ENCODE results near the gene C11orf97.
"Not testable (repeated sequence)": the region's sequence is repeated elsewhere in the genome, so short reads cannot be mapped to it uniquely, and the experiment has no call there.

C11orf97 gene

DNA sequence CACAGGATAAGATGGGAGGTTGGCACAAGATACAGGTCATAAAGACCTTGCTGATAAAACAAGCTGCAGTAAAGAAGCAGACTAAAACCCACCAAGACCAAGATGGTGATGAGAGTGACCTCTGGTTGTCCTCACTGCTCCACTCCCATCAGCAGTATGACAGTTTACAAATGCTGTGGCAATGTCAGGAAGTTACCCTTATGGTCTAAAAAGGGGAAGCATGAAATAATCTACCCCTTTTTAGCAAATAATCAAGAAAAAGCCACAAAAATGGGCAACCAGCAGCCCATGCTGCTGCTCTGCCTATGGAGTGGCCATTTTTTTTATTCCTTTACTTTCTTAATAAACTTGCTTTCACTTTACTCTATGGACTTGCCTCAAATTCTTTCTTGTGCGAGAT is 46.2 kb downstream of the C11orf97 start:
- DNase-seq, result no peak

- no peak for DNase-seq
Observed at GRCh38 chr11:94558932-94559331, 46.7 kb downstream of the C11orf97 start.

GRCh38 chr11:94559361-94559760 is 47.1 kb downstream of the C11orf97 start:
- no peak for DNase-seq

DNA sequence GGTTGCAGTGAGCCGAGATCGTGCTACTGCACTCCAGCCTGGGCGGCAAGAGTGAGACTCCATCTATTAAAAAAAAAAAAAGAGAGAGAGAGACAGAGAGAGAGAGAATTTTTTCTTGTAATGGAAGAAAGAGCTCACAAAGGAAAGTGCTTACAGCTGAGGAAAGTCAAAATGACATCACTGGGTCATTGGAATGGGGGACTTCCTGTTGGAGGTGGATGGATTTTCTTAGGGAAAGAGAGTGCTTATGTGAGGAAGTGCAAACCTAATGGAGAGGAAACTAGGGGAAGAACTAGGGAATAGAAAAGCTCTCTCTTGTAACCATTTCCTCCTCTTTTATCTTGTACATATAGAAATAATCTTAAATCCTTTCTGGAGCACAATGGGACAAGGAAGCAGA is 48.6 kb downstream of the C11orf97 start:
- no peak for DNase-seq

GRCh38 chr11:94563176-94563847 is 51.1 kb downstream of the C11orf97 start:
- DNase-seq, result peak in 1 of 2 experiments; percentile 58

DNA sequence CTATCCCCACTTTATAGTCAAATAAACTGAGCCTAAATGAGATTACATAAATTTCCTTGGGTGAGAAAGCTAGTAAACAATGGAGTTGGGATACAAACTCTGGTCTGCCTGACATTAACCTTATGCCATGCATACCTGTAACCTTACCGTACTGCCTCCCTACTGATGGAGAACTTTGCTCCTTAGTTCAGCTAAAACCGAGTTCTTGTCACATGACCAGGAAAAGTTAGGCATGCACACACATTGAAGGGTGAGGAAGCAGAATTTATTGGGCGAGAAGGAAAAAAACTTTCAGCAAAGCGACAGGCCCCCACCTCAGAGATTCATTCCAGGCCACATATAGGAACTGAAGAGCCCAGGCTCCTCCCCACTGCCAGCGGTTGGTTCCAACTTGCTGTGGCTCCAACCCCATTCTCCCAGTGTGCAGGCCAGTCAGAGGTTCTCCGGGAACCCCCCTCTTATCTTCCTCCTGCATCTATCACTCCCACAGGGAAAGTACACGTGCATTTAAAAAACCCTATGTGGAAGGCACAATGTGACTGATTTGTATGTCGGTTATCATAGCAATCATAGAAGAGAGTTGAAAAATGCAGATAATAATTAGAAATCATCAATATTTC is 51.7 kb downstream of the C11orf97 start:
- DNase-seq, result no peak

DNA sequence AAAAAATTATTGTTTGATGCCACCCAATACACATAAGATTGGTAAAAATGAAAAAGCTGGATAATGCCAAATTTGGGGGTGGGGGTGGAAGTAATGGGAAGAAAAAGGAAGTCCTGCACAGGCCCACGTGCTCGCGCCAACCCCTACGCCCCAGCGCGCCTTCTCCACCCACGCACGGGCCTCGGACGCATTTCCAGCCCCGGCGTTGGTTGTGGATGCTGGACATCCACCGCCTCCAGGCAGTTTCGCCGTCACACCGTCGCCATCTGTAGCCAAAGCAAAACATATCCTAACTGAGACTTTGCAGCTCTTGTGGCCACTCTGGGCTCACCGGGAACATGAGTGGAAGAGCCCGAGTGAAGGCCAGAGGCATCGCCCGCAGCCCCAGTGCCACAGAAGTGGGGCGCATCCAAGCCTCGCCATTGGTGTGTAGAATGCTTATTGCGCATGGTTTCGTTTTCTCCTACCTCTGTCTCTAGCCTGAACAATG is 55.0 kb downstream of the C11orf97 start, which contains the start of gene PIWIL4:
Gene PIWIL4, plus strand, starts transcription at position 188 of the 490 bp plus-strand sequence. Its CDS starts 151 bp downstream, at position 339.
- no peak for DNase-seq

DNA sequence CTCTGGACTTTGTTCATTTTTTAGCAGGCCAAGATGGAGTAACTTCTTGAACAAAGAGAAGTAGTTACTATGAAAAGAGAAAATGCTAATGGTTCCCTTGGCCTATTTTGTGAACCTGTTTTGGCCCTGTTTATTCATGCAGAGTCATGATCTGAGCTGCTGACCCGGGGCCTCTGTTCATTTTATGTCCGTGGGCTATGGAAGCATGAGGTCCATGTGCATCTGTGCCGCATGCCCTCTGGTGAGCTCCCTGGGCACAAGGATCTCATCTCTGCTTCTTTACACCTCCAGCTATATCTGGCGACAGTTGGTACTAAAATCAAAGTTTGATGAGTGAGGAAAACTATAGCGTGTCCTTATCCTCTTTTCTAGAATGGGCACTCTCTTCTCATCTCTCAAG is 55.9 kb downstream of the C11orf97 start:
- DNase-seq, result no peak

DNA sequence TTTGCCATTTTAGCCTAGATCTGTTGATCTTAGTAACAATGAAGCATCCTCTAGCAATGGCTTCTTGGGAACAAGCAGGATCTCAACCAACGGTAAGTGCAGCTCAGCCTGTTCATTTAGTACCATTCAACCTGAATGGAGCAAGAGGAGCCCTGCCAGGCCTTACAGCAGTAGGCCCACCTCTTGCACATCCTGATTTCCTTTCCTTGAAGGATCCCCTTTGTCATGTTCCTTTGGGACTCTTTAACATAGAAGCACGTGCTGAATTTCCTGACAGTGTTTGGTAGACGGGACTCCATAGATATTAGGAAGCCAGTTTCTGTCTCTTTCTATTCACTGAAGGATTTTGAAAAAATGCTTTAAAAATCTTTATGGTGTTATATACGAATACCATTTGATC is 56.5 kb downstream of the C11orf97 start:
- DNase-seq, result no peak

DNA sequence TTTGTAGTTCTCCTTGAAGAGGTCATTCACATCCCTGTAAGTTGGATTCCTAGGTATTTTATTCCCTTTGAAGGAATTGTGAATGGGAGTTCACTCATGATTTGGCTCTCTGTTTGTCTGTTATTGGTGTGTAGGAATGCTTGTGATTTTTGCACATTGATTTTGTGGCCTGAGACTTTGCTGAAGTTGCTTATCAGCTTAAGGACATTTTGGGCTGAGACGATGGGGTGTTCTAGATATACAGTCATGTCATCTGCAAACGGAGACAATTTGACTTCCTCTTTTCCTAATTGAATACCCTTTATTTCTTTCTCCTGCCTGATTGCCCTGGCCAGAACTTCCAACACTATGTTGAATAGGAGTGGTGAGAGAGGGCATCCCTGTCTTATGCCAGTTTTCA is 60.7 kb downstream of the C11orf97 start:
- not testable (repeated sequence) for DNase-seq

DNA sequence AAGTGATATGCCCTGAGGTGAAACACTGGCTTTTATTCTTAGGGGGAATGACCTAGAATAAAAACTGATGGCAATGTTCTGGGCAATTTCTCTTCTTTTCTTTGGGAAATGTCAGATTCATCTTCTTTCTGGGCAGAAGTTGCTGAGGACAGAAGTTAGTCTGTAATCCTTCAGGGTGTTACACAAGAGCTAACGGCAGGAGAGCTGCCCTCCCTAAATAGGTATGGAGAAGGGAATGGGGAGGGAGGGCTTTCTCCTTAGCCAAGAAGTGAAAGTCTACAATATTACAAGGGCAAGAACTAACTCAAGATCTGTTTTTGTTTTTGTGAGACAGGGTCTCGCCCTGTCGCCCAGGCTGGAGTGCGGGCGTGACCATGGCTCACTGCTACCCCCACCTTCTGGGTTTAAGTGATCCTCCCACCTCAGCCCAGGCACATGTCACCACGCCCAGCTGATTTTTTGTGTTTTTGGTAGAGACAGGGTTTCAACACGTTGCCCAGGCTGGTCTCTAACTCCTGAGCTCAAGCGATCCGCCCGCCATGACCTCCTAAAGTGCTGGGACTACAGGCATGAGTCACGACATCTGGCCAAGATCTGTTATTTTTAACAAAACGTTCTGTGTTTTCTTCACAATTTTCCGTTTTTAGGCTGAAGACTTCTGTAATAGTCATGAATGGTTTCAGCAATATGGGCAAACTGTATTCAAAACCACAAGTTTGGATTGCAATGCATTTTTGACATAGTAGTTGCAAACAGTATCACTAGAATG is 62.1 kb downstream of the C11orf97 start:
- no peak for DNase-seq

GRCh38 chr11:94576306-94576705 is 64.0 kb downstream of the C11orf97 start:
- DNase-seq, result no peak

DNA sequence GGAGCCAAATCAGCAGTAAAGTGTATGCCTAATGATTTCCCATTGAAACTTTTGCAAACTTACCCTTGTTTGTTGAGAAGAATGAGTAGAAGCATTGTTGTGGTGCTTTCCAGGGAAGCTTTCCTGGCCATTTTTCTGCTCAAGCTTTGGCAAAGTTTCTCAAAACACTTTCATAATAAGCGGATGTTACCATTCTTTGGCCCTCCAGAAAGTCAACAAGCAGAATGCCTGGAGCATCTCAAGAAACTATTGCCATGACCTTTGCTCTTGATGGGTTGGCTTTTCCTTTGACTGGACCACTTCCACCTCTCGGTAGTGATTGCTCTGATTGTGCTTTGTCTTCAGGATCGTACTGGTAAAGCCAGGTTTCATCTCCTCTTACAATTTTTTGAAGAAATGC is 65.6 kb downstream of the C11orf97 start:
- DNase-seq, result no peak

All from SW 1271 (cell line).